DND-41 (cell line): ENCODE measurements around the gene KIRREL3.

Experiments
- ATAC-seq: fragments of 200-7000 bp; cut with Tn5 transposase; 3 replicates; pipeline ENCODE4 v1.9.1; 2021; ENCODE audit warnings: low read depth; ENCODE audit not compliant: insufficient read depth
- DNase-seq: peaks from one replicate; pipeline ENCODE4 v3.0.0-alpha.2; 2020
- H2AFZ ChIP-seq: 2 replicates; pipeline ENCODE4 v1.6.0; 2012; ENCODE audit warnings: low read depth, low read length
- H3K27ac ChIP-seq: 2 replicates; pipeline ENCODE4 v1.5.1; 2012; ENCODE audit warnings: low read length, inconsistent platforms
- H3K27me3 ChIP-seq: fragments of 200-600 bp; sonication (generic); 2 replicates; pipeline ENCODE4 v1.6.0; 2012; ENCODE audit warnings: low read length, mild to moderate bottlenecking, inconsistent platforms; ENCODE audit not compliant: insufficient read depth, poor library complexity
- H3K36me3 ChIP-seq: 2 replicates; pipeline ENCODE4 v1.5.1; 2012; ENCODE audit warnings: low read length, inconsistent platforms; ENCODE audit not compliant: insufficient read depth
- H3K4me1 ChIP-seq: 2 replicates; pipeline ENCODE4 v1.5.1; 2012; ENCODE audit warnings: mild to moderate bottlenecking, low read length; ENCODE audit not compliant: insufficient read depth
- H3K4me2 ChIP-seq: 2 replicates; pipeline ENCODE4 v1.6.0; 2012; ENCODE audit warnings: mild to moderate bottlenecking, moderate library complexity, low read length, inconsistent platforms; ENCODE audit not compliant: insufficient read depth
- H3K4me3 ChIP-seq, 2 experiments: fragments of 200-600 bp in 1 of 2; shearing (Covaris generic) in 1 of 2; 2 replicates each; pipeline ENCODE4 v1.5.1; 2012 to 2016; ENCODE audit warnings: inconsistent platforms in 2 of 2, low read length in 2 of 2, mild to moderate bottlenecking in 2 of 2, low read depth in 1 of 2, moderate library complexity in 1 of 2
- H3K79me2 ChIP-seq: 2 replicates; pipeline ENCODE4 v1.6.0; 2012; ENCODE audit warnings: low read length, inconsistent platforms; ENCODE audit not compliant: insufficient read depth
- H3K9ac ChIP-seq: 2 replicates; pipeline ENCODE4 v1.6.0; 2012; ENCODE audit warnings: low read depth, mild to moderate bottlenecking, inconsistent platforms, low read length, moderate library complexity
- H3K9me3 ChIP-seq: 2 replicates; pipeline ENCODE4 v1.5.1; 2012; ENCODE audit warnings: low read length, moderate library complexity, mild to moderate bottlenecking, inconsistent platforms; ENCODE audit not compliant: insufficient read depth, severe bottlenecking
- H4K20me1 ChIP-seq: 2 replicates; pipeline ENCODE4 v1.6.0; 2012; ENCODE audit warnings: low read length; ENCODE audit not compliant: insufficient read depth
- CTCF ChIP-seq: IDR thresholded peaks from 2 replicates; pipeline ENCODE4 v1.5.1; 2012; ENCODE audit warnings: borderline replicate concordance, low read length, moderate library complexity, mild to moderate bottlenecking; ENCODE audit not compliant: poor library complexity, severe bottlenecking; ENCODE audit errors: extremely low read depth
- EZH2 ChIP-seq: IDR thresholded peaks from 3 replicates; pipeline ENCODE4 v1.6.1; 2012; ENCODE audit warnings: borderline replicate concordance, low read depth, mild to moderate bottlenecking, moderate library complexity, low read length, inconsistent platforms; ENCODE audit not compliant: severe bottlenecking

KIRREL3 gene

GRCh38 chr11:126861796-126862459 lies 138.6 kb downstream of the KIRREL3 start:
- ATAC-seq (no peak), DNase-seq (no peak)
- no peaks in the 10 kb centered on the region for H3K79me2 ChIP-seq
- no peak overlapping the region; the same call in 1 of the 2 replicates for H3K27ac ChIP-seq
- H2AFZ ChIP-seq, result no peak overlapping the region
- H3K36me3 ChIP-seq, result no peaks in the 10 kb centered on the region
- H3K4me3 ChIP-seq, result no peak overlapping the region
- no peak overlapping the region; the same call in 1 of the 2 replicates for H3K4me2 ChIP-seq
- no peak overlapping the region for H3K9ac ChIP-seq
- no peaks in the 10 kb centered on the region for H3K9me3 ChIP-seq
- H3K4me1 ChIP-seq, result peaks cover 22% of the 10 kb centered on the region
- H4K20me1 ChIP-seq, result no peaks in the 10 kb centered on the region
- H3K27me3 ChIP-seq, result peaks cover 6% of the 10 kb centered on the region
- TF ChIP-seq EZH2, result no peak
- TF ChIP-seq CTCF, result no peak

GRCh38 chr11:126857860-126858808 lies 142.4 kb downstream of the KIRREL3 start:
- Histone ChIP-seq H3K9ac (no peak overlapping the region), H3K4me3 (no peak overlapping the region), H3K9me3 (no peaks in the 10 kb centered on the region), H2AFZ (no peak overlapping the region), H4K20me1 (no peaks in the 10 kb centered on the region), H3K4me2 (no peak overlapping the region), H3K4me1 (peaks cover 16% of the 10 kb centered on the region), H3K79me2 (no peaks in the 10 kb centered on the region), H3K27ac (no peak overlapping the region), H3K36me3 (no peaks in the 10 kb centered on the region), H3K27me3 (peaks cover 6% of the 10 kb centered on the region)
- ATAC-seq (no peak), DNase-seq (peak; percentile 11)
- TF ChIP-seq EZH2 (no peak), CTCF (no peak)

DNA sequence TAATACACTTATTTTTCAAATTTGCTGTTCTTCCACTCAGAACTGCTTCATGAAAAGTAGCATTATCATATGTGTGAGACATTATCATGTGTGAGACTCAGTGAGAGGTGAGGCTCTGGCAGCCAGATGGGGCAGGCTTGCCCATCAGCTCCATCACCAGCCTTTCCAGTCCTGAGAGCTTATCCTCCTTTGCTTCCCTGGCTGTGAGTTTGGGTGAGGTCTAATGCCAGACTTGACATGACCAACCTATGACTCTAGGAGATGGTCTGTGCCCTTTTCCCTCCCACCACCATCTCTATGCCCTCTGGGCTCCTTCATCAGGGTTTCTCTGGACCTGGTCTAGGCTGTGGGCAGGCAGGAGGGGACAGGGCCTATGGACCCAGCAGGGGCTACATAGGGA lies 145.0 kb downstream of the KIRREL3 start:
- no peak overlapping the region for H2AFZ ChIP-seq
- peaks cover 6% of the 10 kb centered on the region for H3K27me3 ChIP-seq
- TF ChIP-seq EZH2 (no peak), CTCF (no peak)
- no peaks in the 10 kb centered on the region for H3K36me3 ChIP-seq
- no peak overlapping the region for H3K27ac ChIP-seq
- H3K79me2 ChIP-seq, result no peaks in the 10 kb centered on the region
- DNase-seq (no peak), ATAC-seq (no peak)
- no peaks in the 10 kb centered on the region for H4K20me1 ChIP-seq
- no peaks in the 10 kb centered on the region for H3K9me3 ChIP-seq
- peaks cover 2% of the 10 kb centered on the region; the same call in 1 of the 2 replicates for H3K4me1 ChIP-seq
- no peak overlapping the region for H3K9ac ChIP-seq
- H3K4me2 ChIP-seq, result no peak overlapping the region
- H3K4me3 ChIP-seq, result no peak overlapping the region
